K562 (cell line): ENCODE measurements around the gene PCNX2. TPM values are rescaled to one million over a fixed set of nuclear protein-coding genes. Genes with fewer than 3 reads are reported as not detected.

Source experiments
- ATAC-seq: fragments of 200-7000 bp; cut with Tn5 transposase; 3 replicates; pipeline ENCODE4 v1.9.1; 2020; ENCODE audit warnings: moderate library complexity
- BruUV-seq: library from RNA; stranded (reverse); fragments of 400-500 nt; replicated peaks from 2 replicates; lab custom pipeline; 2021; lab: Mats Ljungman, UMichigan
- CTCF ChIA-PET: fragments of 300-600 bp; formaldehyde crosslinking; extraction: SDS; loops from one replicate; lab custom pipeline; 2021; ENCODE audit warnings: low intra/inter-chr PET ratio; lab: Yijun Ruan, JAX
- POLR2A ChIA-PET: fragments of 300-600, 350-650 bp; sonication (Branson Sonifier 250); formaldehyde crosslinking; extraction: SDS; loops from one replicate; lab custom pipeline; 2021; ENCODE audit warnings: antibody characterized with exemption, inconsistent platforms; lab: Yijun Ruan, JAX
- DNase-seq, 4 experiments: peaks; one replicate each; pipeline versions ENCODE4 v3.0.0 to v3.0.0-alpha.2; 2011 to 2018; ENCODE audit warnings: low spot score in 3 of 4, mixed read lengths in 3 of 4; ENCODE audit errors: extremely low read depth in 1 of 4
- FAIRE-seq: peaks from 2 replicates; lab custom pipeline; 2011; peaks lifted over from hg19 to GRCh38; lab: Jason Lieb, UNC
- H2AFZ ChIP-seq: 2 replicates; pipeline ENCODE4 v1.6.0; 2011; ENCODE audit warnings: low read depth, low read length, control low read depth, inconsistent platforms
- H3K27ac ChIP-seq: fragments of 200-600 bp; 3 replicates; pipeline ENCODE4 v1.8.0; 2011; ENCODE audit warnings: low read depth, mild to moderate bottlenecking, control low read depth, inconsistent platforms, low read length, moderate library complexity, mixed read lengths; ENCODE audit errors: extremely low read depth
- H3K27me3 ChIP-seq, 2 experiments: fragments of 300-600 bp in 1 of 2; 2 replicates in 1 of 2; 3 replicates in 1 of 2; pipeline versions ENCODE4 v1.6.0 to v1.8.0; 2011; ENCODE audit warnings: inconsistent platforms in 2 of 2, low read length in 2 of 2, mild to moderate bottlenecking in 1 of 2, mixed read lengths in 1 of 2, moderate library complexity in 1 of 2; ENCODE audit not compliant: control insufficient read depth in 2 of 2, insufficient read depth in 2 of 2
- H3K36me3 ChIP-seq: fragments of 300-600 bp; 3 replicates; pipeline ENCODE4 v1.8.0; 2011; ENCODE audit warnings: mild to moderate bottlenecking, low read length, inconsistent platforms; ENCODE audit not compliant: control insufficient read depth, insufficient read depth
- H3K4me1 ChIP-seq, 2 experiments: fragments of 200-600 bp in 1 of 2; replicated peaks in 1 of 2; 2 replicates in 1 of 2; 3 replicates in 1 of 2; pipeline versions ENCODE4 v1.5.1 to v1.8.0; 2011; ENCODE audit warnings: inconsistent platforms in 2 of 2, low read length in 2 of 2, mild to moderate bottlenecking in 1 of 2, mixed read lengths in 1 of 2, moderate library complexity in 1 of 2; ENCODE audit not compliant: control insufficient read depth in 2 of 2, insufficient read depth in 2 of 2
- H3K4me2 ChIP-seq: 2 replicates; pipeline ENCODE4 v1.6.1; 2011; ENCODE audit warnings: low read length, control low read depth, inconsistent platforms, mixed read lengths; ENCODE audit not compliant: insufficient read depth
- H3K4me3 ChIP-seq: fragments of 200-600 bp; sonication (generic), shearing (Covaris generic); 2 replicates; pipeline ENCODE4 v1.5.1; 2016; ENCODE audit warnings: control low read depth, inconsistent platforms
- H3K79me2 ChIP-seq: fragments of 200-600 bp; 3 replicates; pipeline ENCODE4 v1.8.0; 2011; ENCODE audit warnings: low read length, inconsistent platforms; ENCODE audit not compliant: control insufficient read depth, insufficient read depth
- H3K9ac ChIP-seq, 2 experiments: 2 replicates each; pipeline versions ENCODE4 v1.6.0 to v1.6.1; 2011; ENCODE audit warnings: low read depth in 2 of 2, low read length in 2 of 2, control low read depth in 1 of 2, inconsistent platforms in 1 of 2, mild to moderate bottlenecking in 1 of 2, mixed read lengths in 1 of 2; ENCODE audit not compliant: insufficient read depth in 1 of 2
- H3K9me1 ChIP-seq: one replicate; pipeline ENCODE4 v1.6.0; 2011; ENCODE audit warnings: inconsistent platforms, mild to moderate bottlenecking, low read length, moderate library complexity; ENCODE audit not compliant: control insufficient read depth, insufficient read depth
- H3K9me3 ChIP-seq: replicated peaks from 2 replicates; pipeline ENCODE4 v1.5.1; 2011; ENCODE audit warnings: low read depth, low read length, inconsistent platforms; ENCODE audit not compliant: control insufficient read depth, insufficient read depth
- H4K20me1 ChIP-seq: replicated peaks from 2 replicates; pipeline ENCODE4 v1.6.1; 2011; ENCODE audit warnings: low read length, inconsistent platforms, mixed read lengths; ENCODE audit not compliant: control insufficient read depth, insufficient read depth
- GATAD2A ChIP-seq: fragments of 450-650 bp; IDR thresholded peaks from 2 replicates; pipeline ENCODE4 v1.6.1; 2017
- HDAC3 ChIP-seq: fragments of 450-650 bp; IDR thresholded peaks from 2 replicates; pipeline ENCODE4 v1.6.1; 2018; ENCODE audit warnings: borderline replicate concordance, mild to moderate bottlenecking, moderate library complexity; ENCODE audit not compliant: partially characterized antibody
- HNRNPH1 ChIP-seq: fragments of 200-400 bp; formaldehyde crosslinking; optimal IDR thresholded peaks from 2 replicates; pipeline ENCODE3; 2017; ENCODE audit warnings: low read depth, mild to moderate bottlenecking, low read length, moderate library complexity
- PHB2 ChIP-seq: fragments of 450-650 bp; IDR thresholded peaks from 2 replicates; pipeline ENCODE4 v1.6.1; 2017; ENCODE audit warnings: low read depth
- SETDB1 ChIP-seq: IDR thresholded peaks from one replicate; pipeline ENCODE4 v1.6.1; 2012; ENCODE audit warnings: low read length, control low read depth, inconsistent platforms
- TEAD2 ChIP-seq: fragments of 450-650 bp; IDR thresholded peaks from 2 replicates; pipeline ENCODE4 v1.6.1; 2016; ENCODE audit warnings: missing genetic modification characterization, control low read depth, missing compliant biosample characterization
- ZC3H11A ChIP-seq: IDR thresholded peaks from 2 replicates; pipeline ENCODE4 v1.6.1; 2012; ENCODE audit warnings: low read depth, low read length, improper control_type of control experiment
- ZNF282 ChIP-seq: sonication (generic); formaldehyde crosslinking; IDR thresholded peaks from 2 replicates; pipeline ENCODE4 v1.8.1; 2023; ENCODE audit warnings: missing genetic modification reagents
- WGBS: fragments of 100-300 bp; shearing (Covaris generic); methylation state at CpG from one replicate; pipeline ENCODE4 v1.1.6; 2016; ENCODE audit warnings: low coverage, mixed read lengths; ENCODE audit not compliant: insufficient coverage; ENCODE audit errors: missing lambda C conversion rate; 5-methylcytosine and 5-hydroxymethylcytosine counted together
- in situ Hi-C: fragments of 300-500 bp; cut with MboI; formaldehyde crosslinking; loops from 4 replicates; pipeline ENCODE4 v1.15.0; 2018; ENCODE audit warnings: inconsistent platforms, mixed read lengths
- intact Hi-C: fragments of 100-400 bp; cut with micrococcal nuclease; formaldehyde crosslinking; loops from 2 replicates; pipeline ENCODE4 v1.14.2; 2022
- polyA plus RNA-seq, 8 experiments: library from polyadenylated mRNA; depleted of rRNA in 4 of 8; stranded (reverse) in 5 of 8; unstranded in 3 of 8; fragments of >200 nt; fragmentation: Nextera tagmentation in 2 of 8; fragmentation: Illumina TruSeq in 1 of 8; extraction: Ambion mirVana in 2 of 8; extraction: Trizol in 1 of 8; gene quantifications; 2 replicates each; pipeline versions ENCODE4 v1.2.1 to v1.2.3, GENCODE V29; 2011 to 2014; ENCODE audit warnings: inconsistent platforms in 1 of 8, missing spikeins in 1 of 8
- total RNA-seq, 7 experiments: library from RNA; depleted of rRNA in 6 of 7; stranded (reverse); fragments of >200 nt in 6 of 7; fragmentation: Illumina TruSeq in 2 of 7; extraction: Trizol in 2 of 7; gene quantifications; 2 replicates each; pipeline versions ENCODE4 v1.2.1 to v1.2.3, GENCODE V29; 2011 to 2021; ENCODE audit warnings: low replicate concordance in 1 of 7
- TF ChIP-seq, protein P1 (sequence below): fragments of 450-650 bp; formaldehyde crosslinking; IDR thresholded peaks from 2 replicates; pipeline ENCODE4 v1.4.0; 2022; ENCODE audit warnings: missing genetic modification characterization
- TF ChIP-seq, protein P2 (sequence below): sonication (generic); formaldehyde crosslinking; IDR thresholded peaks from 2 replicates; pipeline ENCODE4 v1.8.0; 2022; ENCODE audit warnings: missing genetic modification reagents, mild to moderate bottlenecking, moderate library complexity, borderline replicate concordance
- TF ChIP-seq, protein P3 (sequence below): fragments of 250-450 bp; sonication (Bioruptor Pico); IDR thresholded peaks from 2 replicates; pipeline ENCODE4 v1.5.0; 2021
- TF ChIP-seq, protein P4 (sequence below): IDR thresholded peaks from 2 replicates; pipeline ENCODE4 v1.6.1; 2014; ENCODE audit warnings: antibody characterized with exemption

Gene PCNX2
- total and polyA plus RNA-seq, 9 of the 15 experiments (the other 6 are each of a cell fraction or from before 2014, with no cell fraction given), result 0.07 to 0.33 TPM; not detected in 7

DNA sequence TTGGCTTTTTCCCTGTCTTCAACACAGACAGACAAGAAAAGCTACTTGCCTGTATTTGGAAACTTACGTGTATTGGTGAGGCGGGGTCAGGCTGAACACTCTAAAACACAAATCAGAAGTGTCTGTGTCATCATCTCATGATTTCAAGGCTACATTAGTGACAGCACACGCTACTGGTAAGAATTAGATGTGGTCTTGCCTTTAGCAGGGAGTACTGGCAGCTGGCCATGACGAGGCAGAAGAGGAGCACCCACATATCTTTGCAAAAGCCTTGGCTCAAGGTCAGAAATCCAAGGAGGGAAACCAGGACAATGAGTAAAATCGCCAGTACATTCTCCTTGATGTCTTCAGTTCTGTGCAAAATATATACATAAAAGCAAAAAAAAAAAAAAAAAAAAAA lies 77.7 kb downstream of the PCNX2 start:
- no peak overlapping the region for H2AFZ ChIP-seq
- ChIA-PET CTCF (no interaction called here), POLR2A (interaction anchor here (1.0 to 1.2 kb wide), 2 partner anchors 12 to 16 kb away, joined by 3 to 5 read pairs; no protein-coding TSS in a partner anchor)
- no peak for ATAC-seq
- intact Hi-C loops, result no loop called here
- no peak for FAIRE-seq
- H3K27ac ChIP-seq, result no peak overlapping the region
- TF ChIP-seq, protein P1, sequence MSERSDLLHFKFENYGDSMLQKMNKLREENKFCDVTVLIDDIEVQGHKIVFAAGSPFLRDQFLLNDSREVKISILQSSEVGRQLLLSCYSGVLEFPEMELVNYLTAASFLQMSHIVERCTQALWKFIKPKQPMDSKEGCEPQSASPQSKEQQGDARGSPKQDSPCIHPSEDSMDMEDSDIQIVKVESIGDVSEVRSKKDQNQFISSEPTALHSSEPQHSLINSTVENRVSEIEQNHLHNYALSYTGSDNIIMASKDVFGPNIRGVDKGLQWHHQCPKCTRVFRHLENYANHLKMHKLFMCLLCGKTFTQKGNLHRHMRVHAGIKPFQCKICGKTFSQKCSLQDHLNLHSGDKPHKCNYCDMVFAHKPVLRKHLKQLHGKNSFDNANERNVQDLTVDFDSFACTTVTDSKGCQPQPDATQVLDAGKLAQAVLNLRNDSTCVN (CRISPR knock-in tag), result no peak
- H3K27me3 ChIP-seq, result no peaks in the 10 kb centered on the region
- 1% methylated on average over 5 of the region's 5 CpGs for WGBS
- H3K4me2 ChIP-seq, result no peak overlapping the region
- no peak overlapping the region for H3K9ac ChIP-seq
- H3K79me2 ChIP-seq, result no peaks in the 10 kb centered on the region
- no peaks in the 10 kb centered on the region for H3K4me1 ChIP-seq
- no peak overlapping the region for H3K4me3 ChIP-seq
- no peaks in the 10 kb centered on the region for H3K36me3 ChIP-seq
- in situ Hi-C loops, result no loop called here
- BruUV-seq, result no TSS peak
- H4K20me1 ChIP-seq, result no peaks in the 10 kb centered on the region
- no peaks in the 10 kb centered on the region for H3K9me3 ChIP-seq
- DNase-seq, result no peak
- H3K9me1 ChIP-seq, result no peaks in the 10 kb centered on the region

- ChIA-PET POLR2A (interaction anchor here (0.7 to 0.8 kb wide), 2 partner anchors 14 to 21 kb away, joined by 3 to 4 read pairs; no protein-coding TSS in a partner anchor), CTCF (no interaction called here)
- ATAC-seq (no peak), FAIRE-seq (no peak), DNase-seq (no peak)
- Histone ChIP-seq H3K36me3 (no peaks in the 10 kb centered on the region), H3K4me2 (no peak overlapping the region), H3K9me1 (no peaks in the 10 kb centered on the region), H3K4me3 (no peak overlapping the region), H3K27ac (no peak overlapping the region), H3K4me1 (no peaks in the 10 kb centered on the region), H3K9ac (no peak overlapping the region), H3K9me3 (no peaks in the 10 kb centered on the region), H2AFZ (no peak overlapping the region), H3K27me3 (no peaks in the 10 kb centered on the region), H3K79me2 (no peaks in the 10 kb centered on the region), H4K20me1 (no peaks in the 10 kb centered on the region)
- no TSS peak for BruUV-seq
- 0% methylated on average over 4 of the region's 4 CpGs for WGBS
- intact Hi-C loops (no loop called here), in situ Hi-C loops (no loop called here)
- TF ChIP-seq PHB2 (no peak), ZNF282 (no peak), TEAD2 (tag) (no peak), HDAC3 (no peak), GATAD2A (no peak), HNRNPH1 (no peak), SETDB1 (no peak), ZC3H11A (no peak)
- TF ChIP-seq, protein P2, sequence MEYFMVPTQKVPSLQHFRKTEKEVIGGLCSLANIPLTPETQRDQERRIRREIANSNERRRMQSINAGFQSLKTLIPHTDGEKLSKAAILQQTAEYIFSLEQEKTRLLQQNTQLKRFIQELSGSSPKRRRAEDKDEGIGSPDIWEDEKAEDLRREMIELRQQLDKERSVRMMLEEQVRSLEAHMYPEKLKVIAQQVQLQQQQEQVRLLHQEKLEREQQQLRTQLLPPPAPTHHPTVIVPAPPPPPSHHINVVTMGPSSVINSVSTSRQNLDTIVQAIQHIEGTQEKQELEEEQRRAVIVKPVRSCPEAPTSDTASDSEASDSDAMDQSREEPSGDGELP (CRISPR knock-in tag), result no peak
- TF ChIP-seq, protein P3, sequence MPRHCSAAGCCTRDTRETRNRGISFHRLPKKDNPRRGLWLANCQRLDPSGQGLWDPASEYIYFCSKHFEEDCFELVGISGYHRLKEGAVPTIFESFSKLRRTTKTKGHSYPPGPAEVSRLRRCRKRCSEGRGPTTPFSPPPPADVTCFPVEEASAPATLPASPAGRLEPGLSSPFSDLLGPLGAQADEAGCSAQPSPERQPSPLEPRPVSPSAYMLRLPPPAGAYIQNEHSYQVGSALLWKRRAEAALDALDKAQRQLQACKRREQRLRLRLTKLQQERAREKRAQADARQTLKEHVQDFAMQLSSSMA (CRISPR knock-in tag), result no peak
- TF ChIP-seq, protein P4, sequence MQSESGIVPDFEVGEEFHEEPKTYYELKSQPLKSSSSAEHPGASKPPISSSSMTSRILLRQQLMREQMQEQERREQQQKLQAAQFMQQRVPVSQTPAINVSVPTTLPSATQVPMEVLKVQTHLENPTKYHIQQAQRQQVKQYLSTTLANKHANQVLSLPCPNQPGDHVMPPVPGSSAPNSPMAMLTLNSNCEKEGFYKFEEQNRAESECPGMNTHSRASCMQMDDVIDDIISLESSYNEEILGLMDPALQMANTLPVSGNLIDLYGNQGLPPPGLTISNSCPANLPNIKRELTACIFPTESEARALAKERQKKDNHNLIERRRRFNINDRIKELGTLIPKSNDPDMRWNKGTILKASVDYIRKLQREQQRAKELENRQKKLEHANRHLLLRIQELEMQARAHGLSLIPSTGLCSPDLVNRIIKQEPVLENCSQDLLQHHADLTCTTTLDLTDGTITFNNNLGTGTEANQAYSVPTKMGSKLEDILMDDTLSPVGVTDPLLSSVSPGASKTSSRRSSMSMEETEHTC, result no peak
Observed at GRCh38 chr1:233216009-233216408, 79.5 kb downstream of the PCNX2 start.
